K562 (cell line): ENCODE measurements around the gene TSC22D1. TPM values are rescaled to one million over a fixed set of nuclear protein-coding genes. Genes with fewer than 3 reads are reported as not detected.
A peak's percentile ranks its signal among the peaks of the same experiment; 100 is the strongest.

Experiments
- CREB3 ChIP-seq: fragments of 450-650 bp; conservative IDR thresholded peaks from 2 replicates; pipeline ENCODE4 v1.6.1; 2016; ENCODE audit warnings: missing genetic modification characterization, low read depth, mild to moderate bottlenecking, missing compliant biosample characterization, moderate library complexity
- CREM ChIP-seq: IDR thresholded peaks from 2 replicates; pipeline ENCODE4 v1.6.1; 2014; ENCODE audit warnings: antibody characterized with exemption, low read depth
- FOXJ2 ChIP-seq: fragments of 200-800 bp; sonication (Bioruptor generic); IDR thresholded peaks from 2 replicates; pipeline ENCODE4 v1.6.1; 2016; ENCODE audit warnings: missing genetic modification characterization, missing compliant biosample characterization
- HDAC8 ChIP-seq: fragments of 450-650 bp; IDR thresholded peaks from 2 replicates; pipeline ENCODE4 v1.6.1; 2016; ENCODE audit warnings: mild to moderate bottlenecking, missing genetic modification characterization, moderate library complexity, missing compliant biosample characterization
- NR2C2 ChIP-seq, 2 experiments: fragments of 200-800 bp in 1 of 2; sonication (Bioruptor generic) in 1 of 2; sonication (generic) in 1 of 2; formaldehyde crosslinking in 1 of 2; IDR thresholded peaks; 2 replicates each; pipeline versions ENCODE4 v1.6.1 to v1.8.0; 2016 to 2022; ENCODE audit warnings: mild to moderate bottlenecking in 1 of 2, missing compliant biosample characterization in 1 of 2, missing genetic modification characterization in 1 of 2, missing genetic modification reagents in 1 of 2
- SAFB2 ChIP-seq: fragments of 200-400 bp; formaldehyde crosslinking; IDR thresholded peaks from 2 replicates; pipeline ENCODE4 v1.6.1; 2018; ENCODE audit warnings: borderline replicate concordance, low read length, low read depth, moderate library complexity; ENCODE audit not compliant: severe bottlenecking
- ZBTB17 ChIP-seq: fragments of 450-650 bp; formaldehyde crosslinking; IDR thresholded peaks from 2 replicates; pipeline ENCODE4 v1.4.0; 2020; ENCODE audit warnings: mild to moderate bottlenecking
- ZNF639 ChIP-seq, 2 experiments: fragments of 200-800 bp in 1 of 2; sonication (Bioruptor generic) in 1 of 2; sonication (generic) in 1 of 2; formaldehyde crosslinking in 1 of 2; IDR thresholded peaks in 1 of 2; conservative IDR thresholded peaks in 1 of 2; 2 replicates each; pipeline versions ENCODE4 v1.5.0 to v1.6.1; 2016 to 2020; ENCODE audit warnings: missing compliant biosample characterization in 1 of 2, missing genetic modification characterization in 1 of 2, missing genetic modification reagents in 1 of 2
- ZNF766 ChIP-seq: fragments of 200-800 bp; sonication (Bioruptor generic); conservative IDR thresholded peaks from 2 replicates; pipeline ENCODE4 v1.6.1; 2016; ENCODE audit warnings: missing genetic modification characterization, missing compliant biosample characterization
- polyA plus RNA-seq, 8 experiments: library from polyadenylated mRNA; depleted of rRNA in 4 of 8; stranded (reverse) in 5 of 8; unstranded in 3 of 8; fragments of >200 nt; fragmentation: Nextera tagmentation in 2 of 8; fragmentation: Illumina TruSeq in 1 of 8; extraction: Ambion mirVana in 2 of 8; extraction: Trizol in 1 of 8; gene quantifications; 2 replicates each; pipeline versions ENCODE4 v1.2.1 to v1.2.3, GENCODE V29; 2011 to 2014; ENCODE audit warnings: inconsistent platforms in 1 of 8, missing spikeins in 1 of 8
- total RNA-seq, 7 experiments: library from RNA; depleted of rRNA in 6 of 7; stranded (reverse); fragments of >200 nt in 6 of 7; fragmentation: Illumina TruSeq in 2 of 7; extraction: Trizol in 2 of 7; gene quantifications; 2 replicates each; pipeline versions ENCODE4 v1.2.1 to v1.2.3, GENCODE V29; 2011 to 2021; ENCODE audit warnings: low replicate concordance in 1 of 7
- TF ChIP-seq, protein P1 (sequence below): IDR thresholded peaks from 2 replicates; pipeline ENCODE4 v1.6.1; 2011; ENCODE audit warnings: borderline replicate concordance, low read depth, mild to moderate bottlenecking, moderate library complexity, low read length; ENCODE audit not compliant: insufficient read depth, poor library complexity, severe bottlenecking
- TF ChIP-seq, protein P2 (sequence below): fragments of 450-650 bp; formaldehyde crosslinking; IDR thresholded peaks from 2 replicates; pipeline ENCODE4 v1.4.0; 2020; ENCODE audit warnings: mild to moderate bottlenecking, mixed read lengths

Gene TSC22D1
- total and polyA plus RNA-seq, 9 of the 15 experiments (the other 6 are each of a cell fraction or from before 2014, with no cell fraction given): 2.6 to 19.8 (median 8.4) TPM

- TF ChIP-seq, protein P1, sequence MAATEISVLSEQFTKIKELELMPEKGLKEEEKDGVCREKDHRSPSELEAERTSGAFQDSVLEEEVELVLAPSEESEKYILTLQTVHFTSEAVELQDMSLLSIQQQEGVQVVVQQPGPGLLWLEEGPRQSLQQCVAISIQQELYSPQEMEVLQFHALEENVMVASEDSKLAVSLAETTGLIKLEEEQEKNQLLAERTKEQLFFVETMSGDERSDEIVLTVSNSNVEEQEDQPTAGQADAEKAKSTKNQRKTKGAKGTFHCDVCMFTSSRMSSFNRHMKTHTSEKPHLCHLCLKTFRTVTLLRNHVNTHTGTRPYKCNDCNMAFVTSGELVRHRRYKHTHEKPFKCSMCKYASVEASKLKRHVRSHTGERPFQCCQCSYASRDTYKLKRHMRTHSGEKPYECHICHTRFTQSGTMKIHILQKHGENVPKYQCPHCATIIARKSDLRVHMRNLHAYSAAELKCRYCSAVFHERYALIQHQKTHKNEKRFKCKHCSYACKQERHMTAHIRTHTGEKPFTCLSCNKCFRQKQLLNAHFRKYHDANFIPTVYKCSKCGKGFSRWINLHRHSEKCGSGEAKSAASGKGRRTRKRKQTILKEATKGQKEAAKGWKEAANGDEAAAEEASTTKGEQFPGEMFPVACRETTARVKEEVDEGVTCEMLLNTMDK: no peak
- TF ChIP-seq CREB3 (tag): 0 out of 2 replicates have a peak, but pooled peaks have one; percentile 26
- no peak for TF ChIP-seq ZBTB17
- TF ChIP-seq HDAC8 (tag): 0 out of 2 replicates have a peak, but pooled peaks have one; percentile 50
- no peak for TF ChIP-seq SAFB2
- TF ChIP-seq FOXJ2: peak; percentile 33; the same call in 1 of the 2 replicates
- TF ChIP-seq ZNF766: peak; percentile 46; the same call in 1 of the 2 replicates
- TF ChIP-seq, protein P2, sequence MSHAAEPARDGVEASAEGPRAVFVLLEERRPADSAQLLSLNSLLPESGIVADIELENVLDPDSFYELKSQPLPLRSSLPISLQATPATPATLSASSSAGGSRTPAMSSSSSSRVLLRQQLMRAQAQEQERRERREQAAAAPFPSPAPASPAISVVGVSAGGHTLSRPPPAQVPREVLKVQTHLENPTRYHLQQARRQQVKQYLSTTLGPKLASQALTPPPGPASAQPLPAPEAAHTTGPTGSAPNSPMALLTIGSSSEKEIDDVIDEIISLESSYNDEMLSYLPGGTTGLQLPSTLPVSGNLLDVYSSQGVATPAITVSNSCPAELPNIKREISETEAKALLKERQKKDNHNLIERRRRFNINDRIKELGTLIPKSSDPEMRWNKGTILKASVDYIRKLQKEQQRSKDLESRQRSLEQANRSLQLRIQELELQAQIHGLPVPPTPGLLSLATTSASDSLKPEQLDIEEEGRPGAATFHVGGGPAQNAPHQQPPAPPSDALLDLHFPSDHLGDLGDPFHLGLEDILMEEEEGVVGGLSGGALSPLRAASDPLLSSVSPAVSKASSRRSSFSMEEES (CRISPR knock-in tag): peak; percentile 38; the same call in 1 of the 2 replicates
- TF ChIP-seq CREM: peak; percentile 27; the same call in 1 of the 2 replicates
- no peak for TF ChIP-seq NR2C2 (CRISPR knock-in tag; IDR thresholded peaks at IDR 0.05)
- TF ChIP-seq NR2C2 (tag; IDR thresholded peaks at IDR 0.05): 0 out of 2 replicates have a peak, but pooled peaks have one; percentile 56
- peak in 1 of 2 experiments; percentile 63; a peak in 2 of 4 replicates for TF ChIP-seq ZNF639 (CRISPR knock-in tag; conservative IDR thresholded peaks at IDR 0.05 in 1 of 2, IDR thresholded peaks at IDR 0.05 in 1 of 2)
Measured at GRCh38 chr13:44577236-44578066, 1.3 kb upstream of the TSC22D1 start (continued).
